Activated CD8-positive, alpha-beta memory T cell treated with anti-CD3 and anti-CD28 coated beads for 4 hours (primary cell): Measurements from ENCODE around the gene PGAM1.
"Not testable (repeated sequence)": the region's sequence is repeated elsewhere in the genome, so short reads cannot be mapped to it uniquely, and the experiment has no call there.

Experiments used
- DNase-seq, 2 donors: peaks; one replicate each; pipeline ENCODE4 v3.0.0-alpha.2; 2020; ENCODE audit warnings: low read depth in 2 of 2

The PGAM1 gene

GRCh38 chr10:97456686-97457065 is 30.7 kb downstream of the PGAM1 start:
- no peak for DNase-seq

GRCh38 chr10:97459111-97459510 is 33.1 kb downstream of the PGAM1 start:
- no peak for DNase-seq

- DNase-seq: no peak
These were observed 33.9 kb downstream of the PGAM1 start for GRCh38 chr10:97459933-97460332.

GRCh38 chr10:97462309-97462708 is 36.3 kb downstream of the PGAM1 start:
- DNase-seq: no peak

GRCh38 chr10:97463363-97464132 is 37.6 kb downstream of the PGAM1 start:
- DNase-seq: no peak

GRCh38 chr10:97464226-97464625 is 38.2 kb downstream of the PGAM1 start:
- no peak for DNase-seq

GRCh38 chr10:97465982-97466381 is 40.0 kb downstream of the PGAM1 start:
- no peak for DNase-seq

GRCh38 chr10:97466755-97467154 is 40.8 kb downstream of the PGAM1 start:
- DNase-seq: no peak

- DNase-seq: no peak
These were observed 42.2 kb downstream of the PGAM1 start for GRCh38 chr10:97468162-97468561.

- DNase-seq: not testable (repeated sequence)
These were observed 42.8 kb downstream of the PGAM1 start for GRCh38 chr10:97468781-97469180.

GRCh38 chr10:97474918-97475317 is 48.9 kb downstream of the PGAM1 start:
- no peak for DNase-seq

- DNase-seq: no peak
These were observed 50.1 kb downstream of the PGAM1 start for GRCh38 chr10:97475936-97476594.

GRCh38 chr10:97479410-97479809 is 53.4 kb downstream of the PGAM1 start:
- not testable (repeated sequence) for DNase-seq

- DNase-seq: no peak
These were observed 53.9 kb downstream of the PGAM1 start for GRCh38 chr10:97479939-97480338.

GRCh38 chr10:97481071-97481470 is 55.1 kb downstream of the PGAM1 start:
- no peak for DNase-seq

- DNase-seq: no peak
These were observed 56.4 kb downstream of the PGAM1 start for GRCh38 chr10:97482381-97482780.
